Hematopoietic multipotent progenitor cell treated with erythropoietin and hydrocortisone succinate and interleukin-3 and kit ligand, for 17 days (in vitro differentiated cells): Measurements from ENCODE around the gene IGFBP6.
A peak's percentile ranks its signal among the peaks of the same experiment; 100 is the strongest.
"Not testable (repeated sequence)": the region's sequence is repeated elsewhere in the genome, so short reads cannot be mapped to it uniquely, and the experiment has no call there.

Experiments used
- DNase-seq: peaks from one replicate; pipeline ENCODE4 v3.0.0-alpha.2; 2015; ENCODE audit warnings: low spot score

Gene IGFBP6

DNA sequence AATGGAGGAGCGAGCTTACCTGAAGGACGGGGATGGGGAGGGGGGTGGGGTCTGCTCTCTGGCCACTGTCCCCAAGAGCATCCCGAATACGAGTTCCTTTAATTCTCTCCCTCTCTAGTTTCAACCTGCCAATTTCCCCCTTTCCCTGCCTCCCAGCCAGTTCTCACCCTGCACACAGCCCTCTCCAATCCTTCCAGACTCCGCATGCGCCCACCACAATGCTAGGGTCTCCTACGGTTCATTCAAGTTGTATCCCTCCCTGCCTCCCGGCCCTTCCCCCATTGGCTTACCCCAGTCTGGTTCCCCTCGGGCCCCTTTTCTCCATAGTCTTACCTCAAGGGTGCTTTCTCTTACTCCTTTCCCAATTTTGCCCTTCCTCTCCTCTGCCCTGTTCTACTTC lies 708 bp upstream of the IGFBP6 start:
- DNase-seq, result no peak

DNA sequence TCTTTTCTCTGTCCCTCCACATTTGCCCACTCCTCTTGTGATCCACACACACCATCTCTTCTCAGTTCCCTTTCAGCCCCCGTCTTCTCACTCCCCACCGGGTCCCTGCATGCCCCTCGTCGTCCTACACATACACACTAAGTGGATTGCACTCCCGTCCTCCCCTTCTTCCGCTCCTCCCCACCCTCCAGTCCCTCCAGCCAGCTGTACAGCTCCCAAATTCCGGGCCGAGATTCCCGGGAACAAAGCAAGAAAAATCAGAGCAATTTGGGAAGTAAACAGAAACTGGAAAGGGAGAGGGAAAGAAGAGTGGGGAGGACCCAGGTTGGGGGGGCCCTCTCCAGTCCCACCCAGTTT lies 282 bp upstream of the IGFBP6 start:
- no peak for DNase-seq

DNA sequence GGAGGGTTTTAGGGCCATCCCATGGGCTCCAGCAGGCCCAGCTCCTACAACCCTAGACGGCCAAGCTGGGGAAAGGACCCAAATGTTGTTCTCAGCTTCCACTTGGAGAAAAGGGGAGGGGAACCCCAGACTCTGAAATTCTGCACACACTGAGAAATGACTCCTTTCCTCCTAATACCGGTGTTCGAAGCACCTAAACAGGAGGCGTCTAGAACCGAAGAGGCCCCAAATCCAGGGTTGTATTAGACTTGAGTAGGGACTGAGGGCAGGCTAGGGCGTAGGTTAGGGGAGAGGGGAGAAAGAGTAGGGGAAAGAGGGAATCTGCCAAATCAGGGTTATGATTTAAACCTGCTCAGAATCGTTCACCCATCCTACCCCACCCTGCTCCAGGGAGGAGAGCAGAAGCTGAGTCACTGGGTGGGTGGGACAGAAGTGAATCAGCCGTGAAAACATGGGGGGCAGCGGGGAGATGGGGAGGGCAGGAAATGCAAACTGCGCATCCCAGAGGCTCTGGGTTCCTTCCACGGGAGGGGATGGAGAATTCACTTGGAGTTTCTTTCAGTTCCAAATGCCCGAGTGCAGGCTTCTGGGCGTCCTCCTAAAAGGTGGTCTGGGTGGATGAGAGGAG lies 1.0 kb downstream of the IGFBP6 start:
- no peak for DNase-seq

DNA sequence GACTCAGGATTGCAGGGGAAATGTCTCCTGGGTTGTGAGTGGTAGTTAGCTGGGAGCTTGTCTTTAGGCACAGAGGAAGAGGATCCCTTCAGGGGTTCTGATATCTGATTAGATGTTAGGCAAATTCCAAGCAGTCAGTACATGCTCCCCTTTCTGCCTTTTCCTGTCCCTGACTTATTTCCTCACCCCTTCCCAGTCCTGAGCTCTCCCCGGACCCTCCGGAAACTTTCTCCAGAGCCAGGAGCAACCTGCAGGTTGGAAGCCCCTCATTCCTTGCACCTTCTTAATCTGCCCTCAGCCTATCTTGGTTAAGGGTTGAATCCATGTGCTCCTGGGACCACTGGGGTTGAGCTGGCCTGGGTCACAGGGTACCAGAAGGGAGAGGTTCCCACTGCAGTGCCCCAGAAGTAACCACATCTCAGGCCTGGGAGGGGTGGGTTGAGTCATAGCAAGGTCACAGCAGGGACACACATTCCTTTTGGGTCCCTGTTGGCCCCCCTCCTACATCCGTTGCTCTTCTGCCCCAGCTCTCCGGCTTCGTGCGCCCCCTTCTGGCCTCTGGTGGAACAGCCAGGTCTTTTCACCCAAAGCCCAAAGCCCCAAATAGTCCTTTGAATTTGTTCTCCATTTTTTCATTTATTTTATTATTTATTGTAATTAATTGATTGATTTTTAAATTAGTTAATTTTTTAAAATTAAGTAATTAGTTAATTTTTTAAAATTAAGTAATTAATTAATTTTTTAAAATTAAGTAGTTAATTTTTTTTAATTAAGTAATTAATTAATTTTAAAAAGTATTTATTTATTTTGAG lies 1.8 kb downstream of the IGFBP6 start:
- DNase-seq, result peak; percentile 78

DNA sequence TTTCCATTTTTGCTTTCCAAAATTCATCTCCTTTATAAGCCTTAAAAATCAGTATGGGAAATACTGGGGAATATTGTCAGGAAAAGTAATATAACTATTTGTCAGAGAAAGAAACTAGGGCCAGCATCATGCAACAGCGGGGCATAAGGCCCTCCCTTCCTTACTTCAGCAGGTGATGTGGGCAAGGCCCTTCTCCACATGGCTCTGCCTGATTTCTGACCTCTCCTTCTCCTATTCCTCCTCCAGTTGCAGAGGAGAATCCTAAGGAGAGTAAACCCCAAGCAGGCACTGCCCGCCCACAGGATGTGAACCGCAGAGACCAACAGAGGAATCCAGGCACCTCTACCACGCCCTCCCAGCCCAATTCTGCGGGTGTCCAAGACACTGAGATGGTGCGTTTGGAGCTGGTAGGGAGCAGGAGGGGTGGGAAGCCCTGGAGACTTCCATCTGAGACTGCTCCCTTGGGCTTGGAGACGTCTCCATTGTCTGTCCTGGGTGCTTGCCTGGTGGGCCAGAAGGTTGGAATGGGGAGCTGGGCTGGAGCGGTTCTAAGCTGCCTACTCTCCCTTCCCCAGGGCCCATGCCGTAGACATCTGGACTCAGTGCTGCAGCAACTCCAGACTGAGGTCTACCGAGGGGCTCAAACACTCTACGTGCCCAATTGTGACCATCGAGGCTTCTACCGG lies 3.1 kb downstream of the IGFBP6 start:
- no peak for DNase-seq

DNA sequence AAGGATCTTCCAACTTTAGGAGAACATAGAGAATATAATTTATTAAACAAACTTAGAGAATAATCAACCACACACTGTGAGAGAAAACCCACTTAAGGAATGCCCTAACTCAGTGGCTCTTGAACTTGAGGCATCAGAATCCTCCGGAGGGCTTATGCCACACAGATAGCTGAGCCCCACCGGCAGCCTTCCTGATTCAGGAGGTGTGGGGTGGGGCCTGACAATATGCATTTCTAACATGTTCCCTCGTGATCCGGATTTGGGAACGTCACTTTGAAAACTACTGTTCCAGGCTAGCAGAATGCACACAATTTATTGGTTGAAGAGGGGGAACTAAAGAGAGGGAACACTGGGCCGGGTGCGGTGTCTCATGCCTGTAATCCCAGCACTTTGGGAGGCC lies 3.8 kb downstream of the IGFBP6 start:
- DNase-seq, result no peak

DNA sequence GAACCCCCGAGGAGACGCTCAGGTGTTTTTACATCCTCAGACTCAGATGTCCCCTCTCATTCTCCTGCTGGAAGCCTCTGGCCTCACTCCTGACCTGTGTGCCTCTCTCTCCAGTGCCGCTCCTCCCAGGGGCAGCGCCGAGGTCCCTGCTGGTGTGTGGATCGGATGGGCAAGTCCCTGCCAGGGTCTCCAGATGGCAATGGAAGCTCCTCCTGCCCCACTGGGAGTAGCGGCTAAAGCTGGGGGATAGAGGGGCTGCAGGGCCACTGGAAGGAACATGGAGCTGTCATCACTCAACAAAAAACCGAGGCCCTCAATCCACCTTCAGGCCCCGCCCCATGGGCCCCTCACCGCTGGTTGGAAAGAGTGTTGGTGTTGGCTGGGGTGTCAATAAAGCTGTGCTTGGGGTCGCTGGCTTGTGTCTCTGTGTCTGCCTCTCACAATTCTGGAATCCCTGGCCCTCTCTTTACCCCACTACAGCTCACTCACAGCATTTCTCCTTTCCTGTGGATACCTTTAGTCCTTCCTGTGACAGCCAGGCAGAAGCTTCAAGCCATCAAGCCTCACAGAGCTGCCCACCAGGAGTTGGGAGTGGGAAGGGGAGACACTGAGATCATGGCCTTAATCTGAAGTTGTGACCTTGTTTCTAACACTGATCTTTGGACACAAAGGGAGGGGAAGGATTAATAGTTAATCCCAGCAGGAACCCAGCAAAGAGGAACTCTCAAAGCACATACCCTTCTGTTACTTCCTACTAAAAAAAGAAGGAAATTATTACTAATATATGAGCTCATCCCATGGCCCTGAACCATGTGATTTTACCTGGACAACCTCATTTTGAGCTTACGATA lies 4.7 kb downstream of the IGFBP6 start:
- no peak for DNase-seq

DNA sequence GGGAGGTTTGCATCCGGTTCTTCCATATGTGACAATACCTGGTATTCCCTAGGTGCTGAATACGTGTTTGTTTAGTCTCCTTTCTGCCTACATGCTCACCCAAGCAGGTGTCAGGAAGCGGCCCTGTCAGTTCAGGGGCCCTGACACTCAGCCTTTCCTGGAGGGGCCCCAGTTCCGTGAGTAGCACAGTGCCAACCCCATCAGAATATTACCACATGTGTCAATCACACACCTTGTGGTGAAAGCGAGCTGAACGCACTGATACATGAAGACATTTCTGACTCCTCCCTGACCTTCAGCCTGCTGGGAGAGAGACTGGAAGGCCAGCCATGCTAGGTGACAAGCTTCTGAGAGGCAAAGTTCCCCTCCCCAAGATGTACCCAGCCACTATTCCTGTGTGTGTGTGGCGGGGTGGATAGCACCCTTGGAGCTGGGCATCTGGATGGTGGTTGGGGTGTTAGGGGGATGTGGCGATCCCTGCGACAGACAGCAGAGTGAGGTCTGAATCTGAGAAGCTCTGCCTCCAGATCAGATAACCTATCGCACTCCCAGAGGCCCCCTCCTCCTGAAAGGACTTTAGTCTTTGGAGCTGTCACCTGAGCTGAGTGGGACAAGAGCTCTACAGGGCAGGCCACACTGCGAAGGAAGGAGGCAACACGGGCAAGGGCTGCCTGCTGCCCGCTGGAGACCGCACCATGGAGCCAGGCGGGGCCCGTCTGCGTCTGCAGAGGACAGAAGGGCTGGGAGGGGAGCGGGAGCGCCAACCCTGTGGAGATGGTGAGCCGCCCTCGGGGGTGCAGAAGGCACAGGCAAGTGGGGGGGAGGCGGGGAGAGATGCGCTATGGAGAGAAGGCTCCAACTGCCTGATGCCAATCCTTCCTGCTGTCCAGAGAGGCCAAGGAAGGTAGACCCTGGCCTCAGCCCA lies 5.7 kb downstream of the IGFBP6 start, which contains the start of gene SOAT2:
SOAT2 (plus strand) TSS at position 604 of the 925 bp plus-strand sequence; CDS start at position 696, 92 bp downstream.
- no peak for DNase-seq

DNA sequence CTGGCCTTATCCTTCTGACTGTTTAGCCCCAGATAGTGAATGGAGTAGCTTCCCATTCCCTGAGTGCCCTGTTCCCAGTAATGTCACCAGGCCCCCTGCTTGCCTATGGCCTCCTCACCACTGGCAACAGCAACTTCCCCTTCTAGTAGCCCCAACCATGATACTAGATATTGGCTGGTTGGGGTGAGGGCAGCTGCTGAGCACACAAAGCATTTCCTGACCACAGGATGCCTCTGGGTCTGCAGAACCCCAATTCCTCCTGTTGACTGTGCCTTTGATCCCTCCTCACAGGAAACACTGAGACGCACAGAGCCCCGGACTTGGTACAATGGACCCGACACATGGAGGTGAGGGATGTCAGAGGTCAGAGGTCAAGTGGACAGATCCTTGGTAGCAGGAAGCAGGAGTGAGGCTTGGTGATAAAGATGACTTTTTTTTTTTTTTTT lies 6.4 kb downstream of the IGFBP6 start:
- DNase-seq, result no peak

DNA sequence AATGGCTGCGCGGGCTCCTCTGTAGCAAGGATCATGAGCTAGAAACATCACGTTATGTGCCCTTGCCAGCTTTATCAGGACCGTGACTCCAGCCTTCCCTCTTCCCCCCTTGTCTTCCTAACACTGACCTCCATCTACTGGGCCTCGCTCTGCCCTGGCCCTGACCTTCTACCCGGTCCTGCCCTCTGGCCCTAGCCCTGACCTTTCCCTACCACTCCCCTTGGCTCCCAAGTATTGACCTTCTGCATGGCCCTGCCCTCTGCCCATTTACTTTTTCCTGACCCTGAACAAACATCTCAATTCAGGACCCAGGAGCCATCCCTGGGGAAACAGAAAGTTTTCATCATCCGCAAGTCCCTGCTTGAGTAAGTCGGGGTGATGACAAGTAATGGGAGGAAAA lies 7.8 kb downstream of the IGFBP6 start:
- DNase-seq, result no peak

DNA sequence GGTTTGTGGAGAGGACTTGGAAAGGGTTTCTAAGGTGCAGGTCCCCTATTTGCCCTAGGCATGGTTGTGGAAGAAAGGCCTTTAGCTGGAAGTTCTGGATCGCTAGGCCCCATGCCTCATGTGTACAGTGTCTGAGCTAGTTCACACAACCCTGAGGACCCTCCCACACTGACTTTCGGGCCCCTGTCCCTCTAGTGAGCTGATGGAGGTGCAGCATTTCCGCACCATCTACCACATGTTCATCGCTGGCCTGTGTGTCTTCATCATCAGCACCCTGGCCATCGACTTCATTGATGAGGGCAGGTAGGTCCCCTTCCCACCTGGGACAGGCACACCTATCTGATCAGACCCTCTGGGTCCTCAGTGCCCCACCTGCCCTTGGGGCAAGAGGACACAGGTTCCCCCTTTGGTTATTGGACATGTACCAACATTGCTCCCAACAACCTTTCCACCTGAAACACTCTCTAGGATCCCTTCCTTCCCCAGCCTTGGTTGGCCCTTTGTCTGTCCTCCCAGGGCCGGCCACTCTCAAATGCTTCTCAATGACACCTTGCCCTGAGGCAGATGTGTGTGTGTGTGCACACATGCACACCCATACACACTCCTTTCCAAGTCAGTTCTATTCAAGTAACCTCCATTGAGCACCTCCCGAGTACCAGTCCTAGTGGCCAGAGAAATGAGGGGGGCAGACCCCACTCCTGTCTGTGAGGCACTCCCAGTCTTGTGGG lies 8.4 kb downstream of the IGFBP6 start:
- DNase-seq, result no peak

DNA sequence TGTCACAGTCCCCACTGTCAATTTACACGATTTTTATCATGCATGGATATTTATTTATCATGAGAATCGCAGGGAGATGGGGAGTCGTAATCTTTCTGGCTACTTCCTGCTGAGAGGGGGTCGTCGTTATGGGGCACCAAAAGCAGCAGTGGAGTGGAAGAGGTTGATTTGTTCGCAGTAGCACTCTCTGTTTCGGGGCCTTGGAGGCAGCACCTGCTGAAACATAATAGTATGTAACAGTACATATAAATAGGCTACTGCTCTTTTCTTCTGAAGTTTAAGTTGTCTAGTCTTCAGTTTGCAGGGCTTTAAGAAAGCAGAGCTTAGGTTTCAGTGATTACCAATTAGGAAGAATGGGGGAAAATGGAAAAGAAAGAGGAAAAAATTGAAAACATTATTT lies 9.7 kb downstream of the IGFBP6 start:
- no peak for DNase-seq

DNA sequence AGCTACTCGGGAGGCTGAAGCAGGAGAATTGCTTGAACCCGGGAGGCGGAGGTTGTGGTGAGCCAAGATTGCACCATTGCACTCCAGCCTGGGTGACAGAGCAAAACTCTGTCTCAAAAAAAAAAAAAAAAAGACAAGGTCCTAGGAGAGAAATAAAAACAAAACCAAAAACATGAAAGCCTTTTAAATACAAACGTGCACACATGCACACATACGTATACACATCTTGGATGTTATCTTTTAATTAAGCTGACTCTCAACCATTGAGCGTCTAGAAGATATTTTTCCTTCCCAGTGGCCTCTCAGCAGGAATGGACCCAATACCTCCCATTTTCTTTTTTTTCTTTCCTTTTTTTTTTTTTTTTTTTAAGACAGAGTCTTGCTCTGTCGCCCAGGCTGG lies 15.0 kb downstream of the IGFBP6 start:
- not testable (repeated sequence) for DNase-seq

DNA sequence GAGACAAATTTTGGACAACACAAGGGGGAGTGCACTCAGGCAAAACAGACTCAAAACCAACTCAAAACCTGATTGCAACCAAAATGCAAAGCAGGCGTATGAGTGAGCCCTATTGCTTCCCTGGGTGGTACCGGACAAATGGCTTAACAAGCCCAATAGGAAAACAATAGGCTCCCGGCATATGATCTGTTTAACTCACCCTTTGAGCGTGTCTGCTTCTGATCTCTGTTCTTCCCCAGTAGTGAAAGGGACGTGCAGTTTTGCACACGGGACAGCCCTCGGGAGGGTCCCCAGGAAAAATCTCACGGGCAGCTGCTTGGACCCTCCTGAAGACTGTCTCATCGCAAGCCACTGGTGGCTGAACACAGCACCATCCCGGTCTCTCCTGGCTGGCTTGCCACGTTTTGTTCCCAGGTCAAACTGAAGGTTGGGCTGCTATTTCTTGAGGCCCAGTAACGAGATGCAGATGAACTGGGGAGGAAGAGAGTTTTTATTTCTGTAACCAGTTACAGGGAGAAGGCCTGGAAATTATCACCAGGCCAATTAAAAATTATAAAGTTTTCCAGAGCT lies 15.8 kb downstream of the IGFBP6 start:
- no peak for DNase-seq

DNA sequence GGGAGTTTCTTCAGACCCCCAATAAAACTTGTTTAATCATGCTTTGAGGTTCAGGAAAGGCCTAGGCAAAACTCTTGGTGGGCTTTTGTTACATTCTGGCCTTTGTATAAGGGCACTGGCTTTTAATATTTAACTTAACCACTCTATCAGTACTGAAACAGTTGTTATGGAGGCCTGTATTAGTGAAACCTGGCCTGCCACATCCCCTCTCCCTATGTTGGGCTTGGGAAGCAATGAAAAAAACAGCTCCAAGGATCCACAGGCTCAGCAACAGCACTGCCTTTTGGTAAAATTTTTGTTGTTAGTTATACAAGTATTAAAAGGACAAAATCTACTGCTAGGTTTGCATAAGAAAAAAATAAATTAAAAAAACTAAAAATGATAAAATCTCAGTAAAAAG lies 16.5 kb downstream of the IGFBP6 start:
- DNase-seq, result no peak

DNA sequence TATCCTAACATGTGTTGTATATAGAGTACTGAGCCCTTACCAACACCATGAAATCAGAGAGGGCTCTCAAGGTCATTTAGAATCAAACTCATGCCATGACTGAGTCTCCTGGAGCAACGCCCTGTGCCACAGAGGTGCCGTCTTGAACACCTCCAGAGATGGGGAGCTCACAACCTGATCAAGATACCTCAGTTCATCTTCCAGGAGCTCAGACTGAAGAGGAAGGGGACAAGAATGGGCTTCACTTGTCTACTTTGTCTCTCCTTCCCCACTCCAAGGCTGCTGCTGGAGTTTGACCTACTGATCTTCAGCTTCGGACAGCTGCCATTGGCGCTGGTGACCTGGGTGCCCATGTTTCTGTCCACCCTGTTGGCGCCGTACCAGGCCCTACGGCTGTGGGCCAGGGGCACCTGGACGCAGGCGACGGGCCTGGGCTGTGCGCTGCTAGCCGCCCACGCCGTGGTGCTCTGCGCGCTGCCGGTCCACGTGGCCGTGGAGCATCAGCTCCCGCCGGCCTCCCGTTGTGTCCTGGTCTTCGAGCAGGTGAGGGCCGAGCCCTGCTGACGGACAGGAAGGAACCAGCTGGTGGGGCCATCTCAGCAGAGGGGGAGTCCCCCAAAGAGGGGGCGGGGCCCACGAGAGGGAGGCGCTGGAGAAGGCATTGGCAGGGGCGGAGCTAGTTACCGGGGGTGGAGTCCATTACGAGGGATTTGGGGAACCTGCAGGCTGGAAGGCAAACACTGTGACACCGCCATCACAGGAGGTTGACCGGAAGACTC lies 17.8 kb downstream of the IGFBP6 start:
- no peak for DNase-seq

DNA sequence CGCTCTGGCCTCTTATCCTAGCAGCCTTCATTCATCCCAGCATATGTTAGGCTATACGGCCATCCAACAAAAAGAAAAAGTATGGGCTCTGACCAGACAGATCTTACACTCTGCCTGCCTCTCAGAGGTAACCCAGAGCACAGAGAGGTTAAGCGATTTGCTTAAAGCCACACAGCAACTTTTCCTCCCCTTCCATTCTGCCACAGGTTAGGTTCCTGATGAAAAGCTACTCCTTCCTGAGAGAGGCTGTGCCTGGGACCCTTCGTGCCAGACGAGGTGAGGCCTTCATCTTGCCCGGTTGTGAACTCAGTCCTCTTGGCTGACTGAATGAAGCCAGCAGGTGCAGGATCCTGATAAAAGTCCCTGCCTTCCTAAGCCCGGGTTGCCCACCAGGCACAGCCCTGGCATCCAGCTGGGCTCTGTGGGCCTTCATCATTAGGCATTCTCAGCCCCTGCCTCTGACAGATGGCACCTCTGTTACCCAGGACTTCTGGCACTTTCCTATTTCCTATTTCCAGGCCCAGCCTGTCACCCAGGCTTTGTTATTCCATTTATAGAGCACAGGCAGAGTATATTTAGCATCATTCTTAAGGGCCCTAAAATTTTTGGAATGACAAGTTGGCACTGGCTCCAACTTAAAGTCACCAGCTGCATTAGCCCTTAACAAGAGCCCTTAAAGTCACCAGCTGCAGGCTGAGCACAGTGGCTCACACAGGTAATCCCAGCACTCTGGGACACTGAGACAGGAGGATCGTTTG lies 18.6 kb downstream of the IGFBP6 start:
- no peak for DNase-seq

DNA sequence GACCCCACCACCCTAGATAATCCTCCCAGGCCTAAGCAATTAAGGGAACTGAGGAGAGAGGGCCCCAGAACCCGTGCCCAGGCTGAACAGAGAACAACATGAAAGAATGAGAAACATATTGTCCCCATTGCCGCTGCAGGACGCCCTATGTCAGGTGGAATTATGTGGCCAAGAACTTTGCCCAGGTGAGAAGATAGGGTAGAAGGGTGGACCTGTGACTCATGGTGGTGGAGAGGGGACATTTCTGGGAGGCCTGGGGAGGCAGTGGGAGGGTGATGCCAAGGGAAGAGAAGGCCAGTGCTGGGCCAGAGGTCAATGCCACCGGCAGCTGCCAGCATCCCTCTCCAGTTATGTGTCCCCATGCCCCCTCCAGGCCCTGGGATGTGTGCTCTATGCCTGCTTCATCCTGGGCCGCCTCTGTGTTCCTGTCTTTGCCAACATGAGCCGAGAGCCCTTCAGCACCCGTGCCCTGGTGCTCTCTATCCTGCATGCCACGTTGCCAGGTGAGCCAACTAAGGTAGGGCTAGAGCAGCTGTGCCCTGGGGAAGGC lies 21.4 kb downstream of the IGFBP6 start:
- DNase-seq, result no peak
